Posterior cingulate gyrus (tissue), 11 donors: ENCODE measurements around the gene CCDC167.

ENCODE experiments used
- DNase-seq, 10 donors: peaks; one replicate each; pipeline versions ENCODE4 v3.0.0 to v3.0.0-alpha.2; 2020 to 2021; ENCODE audit warnings: mixed read lengths in 3 of 10
- intact Hi-C: fragments of 100-400 bp; cut with DNase I; formaldehyde crosslinking; loops from one replicate; pipeline ENCODE4 v1.15.1; 2023

CCDC167 gene

DNA sequence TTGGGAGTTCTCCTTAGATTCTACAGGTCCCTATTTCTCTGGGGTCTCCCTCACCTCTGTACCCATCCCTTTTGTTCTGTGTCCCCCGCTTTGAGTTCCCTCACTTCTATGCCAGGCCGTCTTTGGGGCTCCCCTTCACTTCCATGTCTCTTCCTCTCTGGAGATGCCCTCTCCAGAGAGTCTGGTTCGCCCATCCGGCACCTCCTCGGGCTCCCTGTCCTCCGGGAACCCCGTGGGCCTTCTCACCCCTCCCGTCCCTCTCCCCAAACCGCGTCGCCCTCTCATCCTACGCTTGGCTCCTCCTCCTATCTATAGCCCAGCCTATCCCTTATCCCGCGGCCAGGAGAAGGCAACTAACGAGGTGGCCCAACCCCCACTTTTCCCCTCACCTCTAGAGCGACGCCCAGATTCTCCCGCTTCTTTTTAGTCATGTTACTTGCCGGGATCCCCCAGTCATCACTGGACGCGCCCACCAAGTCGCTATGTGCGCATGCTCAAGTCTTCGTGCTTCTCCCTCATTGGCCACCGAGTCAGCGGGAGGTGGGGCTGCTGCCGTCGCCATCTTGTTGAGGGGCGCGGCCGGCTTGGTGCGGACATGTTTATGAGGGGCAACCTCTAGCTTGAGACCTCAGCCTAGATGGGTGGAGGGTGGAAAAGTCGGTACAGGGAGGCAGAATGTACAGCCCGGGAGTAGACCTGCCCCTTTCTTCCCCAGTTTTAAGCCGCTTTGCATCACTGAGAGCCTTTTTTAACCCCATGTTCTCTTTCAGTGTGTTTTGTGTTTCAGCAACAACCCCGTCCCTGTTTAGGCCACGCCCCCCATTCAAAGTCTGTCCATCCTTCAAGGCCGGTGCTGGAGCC is at the start of gene CCDC167:
TSS of gene CCDC167 (minus strand) at position 461 of the 861 bp plus-strand sequence. CDS start at position 431, 30 bp downstream.
- intact Hi-C loops = no loop called here
- peak; percentile 90 to 99 (median 94) for DNase-seq

DNA sequence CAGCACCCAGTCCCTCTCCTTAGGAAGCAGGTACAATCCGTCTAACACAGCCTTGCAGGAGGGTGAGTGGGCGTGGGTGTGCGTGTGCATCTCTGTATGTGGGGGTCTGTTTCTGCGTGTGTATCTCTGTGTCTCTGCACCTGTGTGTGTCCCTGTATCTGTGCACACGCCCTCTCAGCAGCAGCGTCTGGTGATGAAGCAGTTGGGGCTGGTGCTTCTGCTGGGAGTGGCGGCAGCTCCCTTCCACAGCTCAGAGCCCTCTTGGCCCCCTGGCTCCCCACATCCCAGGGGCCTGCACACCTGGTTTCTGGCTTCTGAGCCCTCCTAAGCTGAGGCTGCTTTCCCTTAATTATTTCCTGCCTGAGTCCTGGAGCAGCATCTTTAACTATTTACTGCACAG is 49.5 kb upstream of the CCDC167 start:
- intact Hi-C loops = no loop called here
- no peak for DNase-seq

DNA sequence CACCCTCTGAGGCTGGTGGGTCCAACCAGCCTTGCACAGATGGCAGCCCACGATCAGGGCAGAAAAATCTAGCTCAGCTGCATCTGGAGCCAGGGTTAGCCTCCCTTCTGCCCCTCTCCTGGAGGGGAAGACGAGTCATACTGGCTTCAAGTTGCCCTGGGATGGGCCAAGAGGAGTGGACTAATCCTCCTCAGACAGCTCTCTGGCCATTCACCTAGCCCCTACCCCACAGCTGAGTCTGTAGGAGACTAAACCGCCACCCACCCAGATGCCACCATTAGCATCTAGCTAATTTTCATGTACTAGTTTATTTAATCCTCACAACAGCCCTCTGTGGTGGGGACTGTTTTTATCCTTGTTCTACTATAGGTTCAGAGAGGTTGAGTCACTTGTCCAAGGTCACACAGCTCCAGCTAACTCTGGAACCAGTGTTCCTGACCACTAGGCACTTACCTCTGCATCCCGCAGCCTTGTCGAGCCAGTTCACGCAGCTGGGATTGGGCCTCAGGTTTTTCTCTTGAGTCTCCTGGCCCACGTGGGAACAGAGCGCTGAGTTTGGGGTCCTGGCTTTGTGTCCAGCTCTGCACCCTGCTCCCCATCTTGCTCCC is 48.5 kb upstream of the CCDC167 start:
- no peak for DNase-seq
- intact Hi-C loops = no loop called here

DNA sequence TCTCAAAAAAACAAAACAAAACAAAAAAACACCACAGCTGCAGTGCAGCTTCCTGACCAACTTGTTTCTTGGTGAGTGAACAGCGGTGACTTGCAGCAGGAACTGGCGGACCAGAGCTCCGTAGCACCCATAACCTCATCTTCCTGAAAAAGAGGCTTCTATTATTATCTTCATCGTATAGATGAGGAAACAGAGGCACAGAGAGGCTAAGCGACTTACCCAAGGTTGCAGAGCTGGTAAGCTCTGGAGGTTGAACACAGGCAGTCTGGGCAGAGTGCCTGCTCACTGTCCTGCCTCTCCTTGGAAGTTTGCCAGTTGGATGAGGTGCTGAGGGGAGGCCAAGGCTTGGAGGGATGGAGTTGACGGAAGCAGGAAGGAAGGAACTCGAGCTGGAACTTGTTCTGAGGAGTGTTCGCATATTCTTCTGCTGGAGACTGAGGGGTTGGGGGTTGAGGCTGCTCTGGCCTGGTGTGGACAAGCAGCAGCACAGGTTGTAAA is 47.9 kb upstream of the CCDC167 start:
- intact Hi-C loops = no loop called here
- no peak for DNase-seq

DNA sequence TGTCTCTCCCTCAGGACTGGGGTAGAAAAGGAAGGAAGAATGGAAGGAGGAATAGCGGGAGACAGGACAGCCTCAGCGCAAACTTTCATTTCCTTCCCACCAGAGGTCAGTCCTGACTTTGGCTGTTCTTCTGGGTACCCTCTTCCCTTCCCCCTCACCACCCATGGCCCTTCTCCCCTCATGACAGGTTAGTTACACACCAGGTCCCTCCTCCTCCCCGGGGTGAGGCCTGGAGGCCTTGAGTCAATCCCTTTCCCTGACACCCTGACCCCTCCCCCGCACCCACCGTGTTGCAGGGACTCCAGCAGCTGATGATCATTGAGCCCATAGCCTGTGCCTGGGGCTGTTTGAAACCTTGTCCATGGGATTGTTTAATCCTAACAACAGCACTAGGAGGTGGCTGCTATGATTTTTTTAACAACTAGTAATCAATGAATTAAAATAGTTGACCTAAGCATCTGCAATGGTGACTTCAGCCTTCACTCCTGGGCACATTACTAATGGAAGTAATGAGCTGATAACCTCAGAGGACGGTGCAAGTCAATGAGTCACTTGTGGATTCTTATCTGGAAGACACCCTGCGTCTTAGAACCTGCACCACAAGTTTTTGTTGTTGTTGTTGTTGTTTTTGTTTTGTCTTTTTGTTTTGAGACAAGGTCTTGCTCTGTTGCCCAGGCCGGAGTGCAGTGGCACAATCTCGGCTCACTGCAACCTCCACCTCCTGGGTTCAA is 46.6 kb upstream of the CCDC167 start:
- intact Hi-C loops = no loop called here
- DNase-seq = no peak

DNA sequence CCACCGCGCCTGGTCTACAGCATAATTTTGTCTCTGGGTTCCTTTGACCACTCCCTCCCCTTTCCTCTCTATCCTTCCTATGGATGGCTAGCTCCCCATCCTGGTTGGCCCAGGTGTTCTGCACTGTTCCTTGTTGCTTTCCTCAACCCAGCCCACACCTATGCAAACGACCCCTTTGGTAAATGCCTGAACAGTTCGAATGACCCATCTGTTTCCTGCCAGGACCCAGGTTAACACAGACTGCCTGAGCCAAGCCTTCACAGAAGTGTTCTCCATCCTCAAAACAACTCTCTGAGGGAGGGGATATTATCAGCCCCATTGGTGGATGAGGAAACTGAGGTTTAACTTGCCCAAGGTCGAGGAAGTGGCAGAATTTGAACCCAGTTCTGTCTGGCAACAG is 44.8 kb upstream of the CCDC167 start:
- intact Hi-C loops = no loop called here
- DNase-seq = no peak

DNA sequence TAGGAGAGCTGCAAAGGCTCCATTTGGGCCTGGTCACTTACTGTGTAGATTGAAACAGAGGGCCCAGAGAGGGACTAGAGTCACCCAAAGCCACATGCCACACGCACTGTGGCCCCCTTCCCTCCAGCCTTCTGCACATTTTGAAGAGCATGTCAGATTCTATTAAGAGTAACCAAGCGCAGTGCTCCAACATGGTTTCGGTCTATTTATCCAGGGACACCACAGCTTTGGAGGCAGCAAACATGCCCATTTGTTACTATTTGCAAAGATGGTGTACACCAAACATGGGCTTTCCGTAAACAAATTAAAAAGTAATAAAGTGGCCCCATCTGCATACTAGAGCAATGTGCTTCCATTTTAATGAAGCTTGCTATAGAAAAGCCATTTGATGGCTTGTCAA is 43.7 kb upstream of the CCDC167 start:
- no peak for DNase-seq
- intact Hi-C loops = no loop called here

DNA sequence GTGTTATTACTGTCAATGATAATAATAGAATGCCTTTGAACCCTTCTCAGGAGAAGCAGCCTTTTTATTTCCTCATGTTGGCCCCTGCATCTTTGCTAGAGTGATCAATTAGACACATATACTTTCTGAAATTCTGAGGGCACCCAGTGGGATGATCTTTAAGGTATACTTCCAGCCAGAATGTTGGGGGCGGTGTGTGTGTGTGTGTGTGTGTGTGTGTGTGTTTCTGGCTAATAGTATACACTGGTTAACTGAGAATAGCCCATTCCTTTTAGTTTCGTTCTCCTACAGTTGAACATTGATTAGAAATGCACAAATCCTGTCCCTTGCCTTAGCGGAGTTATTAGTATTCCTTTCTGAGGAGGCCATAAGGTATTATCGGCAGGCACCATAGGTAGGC is 41.7 kb upstream of the CCDC167 start:
- intact Hi-C loops = no loop called here
- DNase-seq = no peak

DNA sequence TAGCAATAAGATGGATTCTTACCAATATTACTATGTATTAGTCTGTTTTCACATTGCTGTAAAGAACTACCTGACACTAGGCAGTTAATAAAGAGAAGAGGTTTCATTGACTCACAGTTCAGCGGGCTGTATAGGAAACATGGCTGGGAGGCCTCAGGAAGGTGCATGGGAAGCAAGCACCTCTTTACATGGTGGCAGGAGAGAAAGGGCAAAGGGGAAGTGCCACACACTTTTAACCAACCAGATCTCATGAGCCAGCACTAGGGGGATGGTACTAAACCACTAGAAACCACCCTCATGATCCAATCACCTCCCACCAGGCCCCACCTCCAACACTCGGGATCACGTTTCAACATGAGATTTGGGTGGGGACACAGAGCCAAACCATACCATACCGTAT is 40.7 kb upstream of the CCDC167 start:
- intact Hi-C loops = no loop called here
- DNase-seq = no peak

DNA sequence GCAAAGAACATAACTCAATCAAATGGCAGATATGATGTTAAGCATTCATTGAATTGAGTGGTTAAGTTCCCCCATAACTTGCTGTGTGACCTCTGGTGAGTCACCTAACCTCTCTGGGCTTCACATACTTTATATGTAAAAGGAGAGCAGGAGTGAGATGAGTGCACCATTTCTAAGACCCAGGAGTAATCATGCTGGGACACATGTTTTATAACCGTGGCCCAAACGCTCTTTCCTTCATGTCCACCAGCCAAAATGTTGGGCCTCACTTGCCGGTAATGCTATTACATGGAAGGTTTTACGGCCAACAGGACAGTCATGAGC is 40.3 kb upstream of the CCDC167 start:
- no peak for DNase-seq
- intact Hi-C loops = no loop called here

DNA sequence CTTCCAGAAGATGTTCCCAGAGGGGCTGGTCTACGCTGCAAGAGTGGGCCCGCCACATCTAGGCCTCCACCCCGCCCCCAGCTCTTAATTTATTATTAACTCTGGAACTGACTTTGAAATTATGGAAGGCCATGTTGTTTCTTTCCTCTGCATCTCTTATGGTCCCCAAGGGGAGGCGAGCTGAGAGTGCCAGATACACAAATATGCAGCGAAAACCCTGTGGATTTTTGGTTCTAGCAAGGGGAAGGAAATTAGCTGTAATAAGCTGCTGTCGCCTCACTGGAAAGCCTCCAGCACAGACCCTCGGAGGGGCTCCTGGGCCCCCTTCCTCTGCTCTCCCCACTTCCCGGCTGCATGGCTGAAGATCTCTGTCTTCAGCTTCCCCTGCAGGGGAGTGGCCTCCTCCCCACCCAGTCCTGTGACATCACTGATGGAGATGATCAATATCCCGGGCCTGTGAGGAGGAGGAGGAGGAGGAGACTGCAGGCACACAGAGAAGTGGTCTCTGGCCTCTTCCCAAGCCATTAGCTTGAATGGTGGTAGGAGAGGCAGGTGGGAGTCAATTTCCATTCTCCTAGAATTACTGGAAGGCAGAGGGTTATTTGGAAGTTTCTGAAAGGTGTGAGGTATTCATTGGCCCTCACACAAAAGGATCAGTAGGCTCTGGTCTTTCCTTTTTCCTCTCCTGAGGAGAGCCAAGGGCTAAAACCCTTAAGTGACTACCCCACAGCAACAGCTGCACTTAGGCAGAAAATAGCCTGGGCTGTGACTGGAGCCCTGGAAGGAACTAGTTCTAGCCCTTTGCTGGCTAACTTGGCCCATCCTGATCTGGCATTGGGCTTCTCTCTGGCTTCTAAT is 39.7 kb upstream of the CCDC167 start:
- intact Hi-C loops = no loop called here
- DNase-seq = no peak

DNA sequence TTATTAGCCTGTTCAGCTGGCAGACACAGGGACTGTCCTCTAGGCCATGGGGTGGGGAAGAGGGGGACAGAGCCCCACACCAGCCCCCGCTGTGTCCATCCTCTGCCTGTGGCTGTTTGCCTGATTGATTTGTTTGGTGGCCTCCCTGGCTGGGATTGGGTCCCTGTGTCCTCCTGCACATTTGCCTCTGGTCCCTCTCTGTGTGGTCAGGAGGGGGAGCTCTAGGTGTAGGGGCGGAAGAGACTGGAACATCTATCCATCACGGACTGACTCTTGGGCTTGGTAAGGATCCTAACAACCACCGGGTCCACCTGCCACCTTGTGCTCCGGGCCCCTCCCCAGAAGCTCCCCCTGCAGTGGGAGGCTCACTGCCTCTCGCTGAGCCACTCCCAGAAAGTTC is 38.4 kb upstream of the CCDC167 start:
- no peak for DNase-seq
- intact Hi-C loops = no loop called here

DNA sequence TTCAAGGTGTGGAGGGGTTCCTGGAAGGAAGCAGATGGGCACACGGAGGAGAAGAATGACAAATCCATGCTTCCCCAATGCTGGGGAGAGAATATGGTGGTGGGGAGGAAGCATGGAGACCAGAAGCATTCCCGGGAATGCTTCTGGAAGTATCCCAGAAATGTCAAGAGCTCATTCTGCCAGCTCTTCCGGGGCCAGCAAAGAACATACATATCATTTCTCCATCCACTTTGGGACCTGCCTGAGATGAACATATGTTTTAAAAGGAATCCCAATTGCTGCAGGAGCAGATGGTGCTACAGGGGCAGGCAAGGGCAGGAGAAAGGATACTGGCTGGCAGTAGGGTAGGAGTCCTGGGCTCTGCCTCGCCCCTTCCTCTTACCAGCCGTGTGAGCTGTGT is 37.9 kb upstream of the CCDC167 start:
- intact Hi-C loops = no loop called here
- no peak for DNase-seq

DNA sequence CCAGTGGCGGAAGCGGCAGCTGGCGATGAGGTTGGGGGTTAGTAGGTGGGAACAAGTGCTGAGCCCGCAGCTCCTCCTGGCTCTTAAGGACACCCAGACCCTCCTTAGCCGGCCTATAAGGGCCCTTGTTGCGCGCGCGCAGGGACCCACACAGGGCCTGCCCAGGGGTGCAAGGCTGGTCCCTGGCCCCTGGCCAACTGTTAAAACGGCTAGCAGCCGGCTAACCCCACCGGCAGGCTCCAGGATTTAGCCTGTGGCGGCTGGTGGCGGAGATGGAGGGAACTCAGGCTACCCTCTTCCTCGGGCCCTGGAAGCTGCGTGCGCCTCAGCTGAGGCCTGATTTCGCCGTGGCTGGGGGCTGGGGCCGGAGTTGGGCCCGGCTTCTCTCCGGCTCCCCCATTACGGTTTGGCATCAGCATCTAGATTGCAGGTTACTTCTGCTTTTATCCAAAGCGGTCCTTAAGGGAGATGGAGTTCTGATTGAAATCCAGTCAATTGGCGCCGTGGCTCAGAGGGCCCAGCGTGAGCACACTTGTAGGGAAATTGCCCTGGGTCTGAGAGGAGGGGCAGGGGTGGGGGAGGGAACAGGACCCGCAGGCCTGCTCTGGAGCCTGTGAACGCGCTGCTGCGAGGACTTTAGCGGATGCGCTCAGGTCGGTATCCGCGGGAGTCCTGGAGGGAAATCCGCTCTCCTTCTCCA is 36.9 kb upstream of the CCDC167 start:
- no peak for DNase-seq
- intact Hi-C loops = no loop called here

DNA sequence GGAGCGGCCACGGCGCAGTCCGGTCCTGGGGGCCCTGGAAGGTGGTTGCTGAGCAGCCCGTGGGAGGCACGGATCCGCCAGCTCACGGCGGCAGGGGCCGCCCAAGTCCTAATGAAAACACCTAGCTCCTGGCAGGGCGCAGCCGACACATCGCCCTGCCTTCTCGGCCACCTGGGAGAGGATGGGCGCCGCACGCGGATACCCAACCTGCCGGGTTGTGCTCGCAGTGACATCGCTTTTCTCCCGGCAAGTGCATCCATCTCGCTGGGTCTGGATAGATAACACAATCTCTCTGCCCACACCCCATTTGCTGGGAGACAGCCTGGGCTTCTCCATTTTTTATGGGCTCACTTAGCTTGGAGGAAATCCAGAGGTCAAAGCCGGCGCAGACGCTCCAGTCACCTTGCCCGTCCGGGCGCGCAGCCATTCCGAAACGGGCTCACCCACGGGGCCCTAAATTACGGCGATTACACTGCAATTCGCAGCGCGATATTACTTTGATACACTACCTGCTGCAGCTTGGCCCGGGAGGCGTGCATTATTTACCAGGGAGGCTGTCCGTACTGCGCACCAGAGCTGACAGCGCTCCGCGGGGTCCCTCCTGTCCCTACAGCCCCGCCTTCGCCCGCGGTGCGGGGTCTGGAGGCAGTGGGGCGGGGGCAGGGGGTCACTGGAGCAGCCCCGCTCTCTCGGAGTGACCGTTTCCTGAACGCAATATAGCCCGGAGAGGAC is 36.2 kb upstream of the CCDC167 start:
- peak in 3 of 10 donors; percentile 21 to 81 (median 28) for DNase-seq
- intact Hi-C loops = no loop called here

DNA sequence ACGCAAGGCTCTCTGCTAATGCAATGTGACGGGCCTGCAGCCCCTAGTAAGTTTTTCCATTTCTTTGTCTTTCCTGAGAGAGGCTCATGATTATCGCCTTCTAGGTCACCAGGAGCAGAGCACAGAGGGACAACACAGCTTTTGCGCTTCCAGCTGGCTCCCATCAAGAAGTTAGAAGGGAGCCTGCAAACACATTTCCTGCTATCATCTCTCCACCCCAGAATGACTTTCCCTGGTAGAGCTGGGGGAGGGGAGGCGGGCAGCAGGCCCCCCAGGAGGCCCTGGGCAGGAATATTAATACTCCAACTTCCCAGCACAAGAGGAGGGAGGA is 35.7 kb upstream of the CCDC167 start:
- intact Hi-C loops = no loop called here

DNA sequence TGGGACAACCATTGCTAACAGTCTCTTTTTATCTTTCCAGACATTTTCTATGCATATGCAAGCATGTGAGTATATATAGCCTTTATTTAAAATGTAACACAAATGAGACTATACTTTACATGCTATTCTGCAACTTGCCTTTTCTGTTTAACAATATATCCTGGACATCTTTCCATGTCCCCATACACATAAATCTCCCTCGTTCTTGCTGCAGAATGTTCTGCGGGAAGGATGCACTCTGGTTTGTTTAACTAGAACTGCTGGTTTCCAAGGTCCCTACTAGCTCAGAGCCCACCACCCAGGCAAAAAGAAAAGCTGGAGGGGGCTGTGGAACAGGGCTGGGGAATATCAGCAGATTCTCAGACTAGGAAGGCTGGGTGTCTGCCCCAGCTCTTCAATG is 35.2 kb upstream of the CCDC167 start:
- intact Hi-C loops = no loop called here
- no peak for DNase-seq

More for the DNA sequence above, 35.7 kb upstream of the CCDC167 start:
- DNase-seq = no peak

DNA sequence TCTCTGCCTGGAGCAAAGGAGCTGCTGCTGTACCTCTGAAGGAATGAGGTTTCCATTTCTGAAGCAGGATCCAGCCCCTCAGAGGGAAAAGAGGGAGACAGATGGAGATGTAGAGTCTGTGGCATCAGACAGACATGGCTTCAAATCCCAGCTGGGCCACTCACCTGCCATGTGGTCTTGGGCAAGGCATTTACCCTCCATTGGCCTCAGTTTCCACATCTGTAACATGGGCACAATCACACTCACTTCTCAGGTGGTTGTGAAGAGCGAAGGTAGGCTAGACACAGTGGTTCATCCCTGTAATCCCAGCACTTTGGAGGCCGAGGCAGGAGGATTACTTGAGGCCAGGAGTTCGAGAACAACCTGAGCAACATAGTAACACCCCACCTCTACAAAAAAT is 32.4 kb upstream of the CCDC167 start:
- intact Hi-C loops = no loop called here
- no peak for DNase-seq

DNA sequence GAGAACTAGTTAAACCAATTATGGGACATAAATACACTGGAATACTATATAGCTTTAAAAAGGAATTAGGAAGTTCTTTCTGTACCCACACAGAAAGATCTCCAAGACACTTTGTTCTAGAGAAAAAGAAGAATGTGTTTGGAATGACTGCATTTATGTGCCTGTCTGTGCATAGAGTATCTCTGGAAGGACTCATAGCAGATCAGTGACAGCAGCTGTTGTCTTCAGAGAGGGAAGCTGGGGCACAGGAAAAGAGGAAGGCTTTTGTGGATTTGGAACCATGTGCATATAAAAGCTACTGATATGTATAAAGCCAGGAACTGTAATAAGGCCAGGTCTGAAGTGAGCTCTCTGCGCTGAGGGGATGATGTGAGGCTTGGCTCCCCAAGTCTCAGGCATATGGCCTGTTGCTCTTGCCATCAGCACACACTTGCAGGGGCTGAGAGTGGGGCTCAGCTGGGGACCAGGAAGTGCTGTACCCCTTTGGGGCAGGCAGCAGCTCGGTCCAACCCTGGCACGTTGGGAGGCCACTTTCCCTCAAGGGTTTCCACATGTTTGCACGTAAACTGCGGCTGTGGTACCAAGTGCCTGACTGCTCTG is 31.8 kb upstream of the CCDC167 start:
- intact Hi-C loops = no loop called here
- DNase-seq = peak in 1 of 10 donors; percentile 35
